ENCODE data around the gene NAB2.
"Not testable (repeated sequence)": the region's sequence is repeated elsewhere in the genome, so short reads cannot be mapped to it uniquely, and the experiment has no call there.

Gene NAB2

GRCh38 chr12:57088354-57089270, at the start of gene NAB2:
Gene NAB2 (plus strand): TSS chr12:57089114. CDS start chr12:57089272, 158 bp downstream.
- peak; percentile 81 for DNase-seq (ENCODE audit: low read depth, low spot score)

GRCh38 chr12:57040211-57040610, 48.7 kb upstream of the NAB2 start:
- DNase-seq (ENCODE audit: low read depth, low spot score) = no peak

DNA sequence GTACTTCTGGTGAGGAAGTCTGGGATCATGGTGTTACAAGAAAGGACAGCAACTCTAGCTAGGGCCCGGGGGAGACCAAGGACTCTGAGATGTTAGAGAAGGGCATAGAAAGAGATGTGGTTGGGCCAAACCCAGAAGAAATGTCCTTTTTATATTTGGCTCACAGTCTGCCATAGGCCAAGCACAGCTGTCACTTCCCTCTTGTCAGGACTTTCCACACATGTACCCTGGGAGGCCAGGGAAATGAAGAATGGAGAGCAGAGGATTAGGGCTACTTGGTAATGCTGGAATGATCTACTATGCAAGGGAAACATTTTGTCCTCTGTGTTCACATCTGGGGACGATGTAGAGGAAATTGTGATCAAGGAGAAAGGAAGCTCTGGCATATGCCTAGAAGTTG, 48.2 kb upstream of the NAB2 start:
- no peak for DNase-seq (ENCODE audit: low read depth, low spot score)

GRCh38 chr12:57042695-57043094, 46.2 kb upstream of the NAB2 start:
- no peak for DNase-seq (ENCODE audit: low read depth, low spot score)

DNA sequence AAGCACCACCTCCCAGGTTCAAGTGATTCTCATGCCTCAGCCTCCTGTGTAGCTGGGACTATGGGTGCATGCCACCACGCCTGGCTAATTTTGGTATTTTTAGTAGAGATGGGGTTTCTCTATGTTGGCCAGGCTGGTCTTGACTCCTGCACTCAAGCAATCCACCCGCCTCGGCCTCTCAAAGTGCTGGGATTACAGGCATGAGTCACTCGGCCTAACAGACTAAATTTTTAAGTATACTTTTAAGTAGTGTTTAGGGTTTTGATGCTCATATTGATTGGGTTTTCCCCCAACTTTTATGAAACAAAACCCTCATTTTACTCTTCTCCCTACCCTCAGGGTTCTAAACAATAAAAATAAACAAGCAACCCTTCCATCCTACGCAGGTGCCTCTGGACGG, 44.4 kb upstream of the NAB2 start:
- DNase-seq (ENCODE audit: low read depth, low spot score) = no peak

DNA sequence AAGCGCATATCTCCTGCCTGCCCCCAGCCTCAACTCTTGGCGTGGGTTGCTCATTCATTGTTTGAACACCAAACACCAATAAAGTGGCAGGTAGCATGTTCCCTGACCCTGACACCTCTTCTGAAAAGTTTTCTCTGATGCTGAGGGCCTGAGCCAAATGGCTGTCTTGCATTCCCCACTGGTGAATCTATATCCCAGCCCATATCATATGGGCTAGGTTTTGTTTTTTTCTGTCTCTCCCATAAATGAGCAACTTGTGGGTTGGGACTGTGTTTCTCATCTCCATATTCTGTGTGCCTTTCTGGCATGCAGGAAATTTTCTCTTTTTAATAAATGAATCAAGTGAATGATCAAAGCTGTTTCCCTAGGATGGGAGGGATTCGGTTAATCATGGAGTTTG, 44.0 kb upstream of the NAB2 start:
- no peak for DNase-seq (ENCODE audit: low read depth, low spot score)

GRCh38 chr12:57046086-57046791, 42.7 kb upstream of the NAB2 start:
- no peak for DNase-seq (ENCODE audit: low read depth, low spot score)

DNA sequence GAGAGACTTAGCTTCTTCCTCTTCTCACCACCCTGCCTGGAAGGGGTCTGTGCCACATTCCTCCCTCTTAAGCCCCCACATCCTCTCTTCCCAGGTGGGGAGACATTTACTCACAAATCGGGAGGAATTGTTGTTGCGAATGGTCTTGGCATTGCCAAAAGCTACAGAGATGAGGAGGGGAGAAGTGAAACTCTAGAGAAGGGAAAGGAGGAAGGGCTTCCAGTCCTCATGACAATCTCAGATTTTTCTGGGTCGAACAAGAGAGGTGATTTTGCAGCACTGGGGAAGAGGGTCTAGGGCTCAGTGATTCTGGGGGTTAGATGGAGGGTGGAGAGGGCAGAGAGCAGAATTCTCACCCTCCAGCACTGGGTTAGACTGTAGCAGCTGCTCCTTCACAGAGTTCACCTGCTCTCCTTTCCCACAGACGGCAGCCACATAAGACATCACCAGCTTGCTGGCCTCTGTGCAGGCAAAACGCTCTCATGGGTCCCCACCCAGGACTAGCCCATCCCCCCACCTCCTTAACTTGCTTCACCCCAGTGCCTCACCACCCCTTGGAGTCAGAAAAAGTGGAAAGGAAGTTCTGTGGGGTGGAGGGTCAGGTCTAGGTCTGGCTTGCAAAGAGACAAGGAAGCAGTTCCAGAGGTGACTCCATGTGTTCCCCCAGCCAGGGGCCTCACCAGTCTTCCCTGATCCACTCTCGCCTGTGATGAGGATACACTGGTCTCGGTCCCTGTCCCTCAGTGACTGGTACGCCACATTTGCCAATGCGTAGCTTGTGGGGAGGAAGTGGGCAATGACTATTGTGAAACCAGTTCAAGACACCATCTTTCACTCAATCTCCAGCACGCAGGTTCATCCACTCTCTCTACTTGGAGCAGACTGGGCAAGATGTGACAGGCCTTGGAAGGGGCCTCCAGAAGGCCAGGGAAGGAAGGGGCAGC, 41.7 kb upstream of the NAB2 start:
- no peak for DNase-seq (ENCODE audit: low read depth, low spot score)

DNA sequence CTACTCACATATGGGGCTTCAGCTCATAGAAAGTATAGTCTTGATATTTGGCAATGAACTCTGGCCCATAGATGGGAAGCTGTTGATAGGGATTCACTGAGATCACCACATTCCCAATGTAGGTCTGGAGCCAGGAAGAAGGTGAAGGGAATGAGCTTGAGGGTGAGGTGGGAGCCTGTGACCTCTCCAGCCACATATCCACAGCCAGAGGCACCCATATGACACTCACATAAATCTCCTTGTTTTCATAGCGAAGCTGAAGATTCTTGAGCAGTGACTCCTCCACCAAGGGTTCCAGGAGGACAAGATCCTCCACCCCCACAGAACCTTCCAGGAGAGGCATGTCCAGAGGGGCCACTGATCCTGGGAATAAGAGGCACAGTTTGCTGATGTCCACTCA, 40.9 kb upstream of the NAB2 start:
- no peak for DNase-seq (ENCODE audit: low read depth, low spot score)

GRCh38 chr12:57048423-57049118, 40.3 kb upstream of the NAB2 start:
- no peak for DNase-seq (ENCODE audit: low read depth, low spot score)

DNA sequence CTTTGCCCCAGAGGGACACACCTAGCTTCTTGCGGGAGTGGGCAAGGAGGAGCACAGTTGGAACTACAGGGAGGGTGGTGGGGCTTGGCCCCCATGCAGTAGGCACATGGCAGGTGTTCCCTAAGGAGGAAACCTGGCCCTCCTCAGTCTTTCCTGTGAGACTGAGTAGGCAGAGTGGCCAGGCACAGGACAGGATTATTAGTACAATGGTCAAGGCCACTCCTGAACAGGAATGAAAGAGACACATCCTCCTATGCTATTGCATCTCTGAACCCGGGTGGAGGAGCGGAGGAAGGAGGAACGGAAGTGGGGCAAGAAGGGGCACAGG, 39.8 kb upstream of the NAB2 start:
- DNase-seq (ENCODE audit: low read depth, low spot score) = no peak

- no peak for DNase-seq (ENCODE audit: low read depth, low spot score)
Observed at GRCh38 chr12:57049890-57050289, 39.0 kb upstream of the NAB2 start, which contains the start of gene MYO1A. Gene MYO1A (minus strand): TSS chr12:57050129. CDS start chr12:57048323, 1,806 bp downstream.

GRCh38 chr12:57051011-57051410, 37.9 kb upstream of the NAB2 start:
- no peak for DNase-seq (ENCODE audit: low read depth, low spot score)

GRCh38 chr12:57053146-57053545, 35.8 kb upstream of the NAB2 start:
- not testable (repeated sequence) for DNase-seq (ENCODE audit: low read depth, low spot score)

- not testable (repeated sequence) for DNase-seq (ENCODE audit: low read depth, low spot score)
Observed at GRCh38 chr12:57053901-57054300, 35.0 kb upstream of the NAB2 start.

DNA sequence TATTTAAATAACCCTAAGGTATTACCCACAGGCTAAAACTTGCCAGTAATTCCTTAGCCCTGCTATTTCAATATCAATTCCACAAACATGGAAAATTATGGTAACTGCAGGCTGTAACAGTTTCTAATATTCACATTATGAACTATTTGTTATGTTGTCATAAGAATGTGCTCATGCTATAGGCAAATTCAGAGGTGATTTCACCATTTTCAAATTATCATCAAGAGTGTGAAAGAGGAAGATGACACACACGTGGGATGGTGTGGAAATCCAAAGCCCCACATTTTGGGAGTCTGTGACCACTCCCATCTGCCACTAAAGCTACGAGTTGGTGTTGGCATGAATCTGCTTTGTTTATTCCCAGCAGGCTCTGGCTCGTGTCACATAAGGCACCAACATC, 33.1 kb upstream of the NAB2 start:
- DNase-seq (ENCODE audit: low read depth, low spot score) = no peak

DNA sequence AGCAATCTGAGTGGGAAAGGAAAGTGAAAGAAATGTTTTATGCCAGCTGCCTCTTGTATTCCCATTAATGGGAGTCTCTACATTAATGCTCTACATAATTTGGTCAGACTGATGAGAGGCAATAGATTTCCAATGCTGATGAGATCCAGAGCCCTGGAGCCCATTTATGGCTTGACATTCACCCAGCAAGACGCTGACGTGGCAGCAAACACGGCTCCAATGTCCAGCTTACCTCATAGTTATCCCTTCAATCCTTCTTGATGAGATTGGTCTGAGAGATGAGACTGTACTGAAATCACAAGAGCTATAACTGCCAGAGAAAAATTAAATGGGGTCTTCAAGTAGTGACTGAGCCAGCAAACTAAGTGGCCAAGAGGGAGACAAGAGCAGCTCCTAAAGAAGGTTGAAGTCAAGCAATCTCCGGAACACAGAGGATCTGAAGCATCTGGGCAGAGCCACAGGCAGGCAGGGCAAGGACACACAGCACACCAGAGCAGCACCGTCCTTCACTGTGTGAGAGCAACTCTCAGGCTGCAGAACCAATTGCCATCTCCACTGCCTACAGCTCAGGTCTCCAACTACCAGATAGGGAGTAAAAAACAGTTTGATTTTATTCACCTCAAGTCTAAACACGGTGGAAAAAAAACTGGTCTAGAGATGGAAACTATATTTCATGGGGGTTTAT, 31.7 kb upstream of the NAB2 start:
- DNase-seq (ENCODE audit: low read depth, low spot score) = no peak

DNA sequence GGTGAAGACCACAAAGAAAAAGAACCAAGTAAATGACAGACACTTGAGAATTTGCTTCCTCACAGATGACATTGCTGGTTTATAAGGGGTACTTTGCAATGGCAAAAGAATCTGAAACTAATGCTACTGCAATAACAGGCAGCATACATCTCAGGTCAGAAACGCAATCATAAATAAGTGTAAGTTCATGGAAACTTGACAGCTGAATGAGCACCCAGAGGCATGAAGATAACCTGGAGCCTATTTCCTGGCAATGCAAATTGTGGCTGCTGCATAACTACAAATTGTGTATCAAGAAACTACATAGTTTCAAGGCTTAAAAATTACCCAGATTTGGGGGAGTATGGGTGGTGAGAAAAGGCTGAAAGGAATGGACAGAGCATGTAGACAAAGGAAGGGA, 30.5 kb upstream of the NAB2 start:
- no peak for DNase-seq (ENCODE audit: low read depth, low spot score)

GRCh38 chr12:57063991-57064685, 24.8 kb upstream of the NAB2 start:
- no peak for DNase-seq (ENCODE audit: low read depth, low spot score)

DNA sequence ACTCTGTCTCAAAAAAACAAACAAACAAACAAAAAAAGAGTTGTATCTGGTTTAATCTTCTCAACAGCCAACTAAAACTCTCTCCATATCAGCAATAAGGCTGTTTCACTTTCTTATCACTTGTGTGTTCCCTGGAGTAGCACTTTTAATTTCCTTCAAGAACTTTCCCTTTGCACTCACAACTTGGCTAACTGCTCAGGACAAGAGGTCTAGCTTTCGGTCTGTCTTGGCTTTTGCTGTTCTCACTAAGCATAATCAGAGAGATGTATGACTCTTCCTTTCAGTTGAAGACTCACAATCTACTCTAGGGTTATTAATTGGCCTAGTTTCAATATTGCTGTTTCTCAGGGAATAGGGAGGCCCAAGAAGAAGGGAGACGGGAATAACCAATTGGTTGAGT, 22.7 kb upstream of the NAB2 start:
- DNase-seq (ENCODE audit: low read depth, low spot score) = no peak

All from smooth muscle cell of the brain vasculature (primary cell).